GM10248 (cell line): ENCODE results near the gene SLC24A4.

ENCODE experiments used
- CTCF ChIA-PET: fragments of 300-600 bp; sonication (Branson Sonifier 250); formaldehyde crosslinking; extraction: SDS; loops from one replicate; lab custom pipeline; 2021; ENCODE audit warnings: antibody characterized with exemption; lab: Yijun Ruan, JAX
- POLR2A ChIA-PET: fragments of 350-650 bp; sonication (Branson Sonifier 250); formaldehyde crosslinking; extraction: SDS; loops from one replicate; lab custom pipeline; 2020; ENCODE audit warnings: antibody characterized with exemption; lab: Yijun Ruan, JAX
- DNase-seq: peaks from one replicate; pipeline ENCODE4 v3.0.0; 2012; ENCODE audit errors: extremely low spot score
- TF ChIP-seq, protein P1 (sequence below): IDR thresholded peaks from 2 replicates; pipeline ENCODE4 v1.5.1; 2012; ENCODE audit warnings: mild to moderate bottlenecking, low read depth; ENCODE audit errors: extremely low read depth, missing control alignments, control extremely low read depth

Gene SLC24A4

DNA sequence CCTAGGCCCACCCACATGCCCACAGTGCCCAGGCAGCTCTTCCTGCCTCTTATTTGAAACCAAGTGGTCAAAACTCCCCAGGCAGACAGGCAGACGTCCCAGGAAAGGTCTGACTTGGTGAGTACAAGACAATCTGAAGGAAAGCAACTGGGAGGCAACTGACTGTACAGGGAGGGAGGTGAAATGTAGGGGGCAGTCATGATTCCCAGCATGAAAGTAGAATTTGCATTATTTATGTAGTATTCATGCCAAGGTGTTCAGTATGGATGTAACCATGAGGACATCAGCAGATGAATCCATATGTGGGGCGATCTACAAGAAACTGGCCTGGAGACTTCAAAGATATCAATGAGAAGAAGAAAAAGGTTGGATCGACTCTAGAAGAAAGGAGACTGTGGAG lies 46.1 kb downstream of the SLC24A4 start:
- ChIA-PET POLR2A (no interaction called here), CTCF (no interaction called here)
- TF ChIP-seq, protein P1, sequence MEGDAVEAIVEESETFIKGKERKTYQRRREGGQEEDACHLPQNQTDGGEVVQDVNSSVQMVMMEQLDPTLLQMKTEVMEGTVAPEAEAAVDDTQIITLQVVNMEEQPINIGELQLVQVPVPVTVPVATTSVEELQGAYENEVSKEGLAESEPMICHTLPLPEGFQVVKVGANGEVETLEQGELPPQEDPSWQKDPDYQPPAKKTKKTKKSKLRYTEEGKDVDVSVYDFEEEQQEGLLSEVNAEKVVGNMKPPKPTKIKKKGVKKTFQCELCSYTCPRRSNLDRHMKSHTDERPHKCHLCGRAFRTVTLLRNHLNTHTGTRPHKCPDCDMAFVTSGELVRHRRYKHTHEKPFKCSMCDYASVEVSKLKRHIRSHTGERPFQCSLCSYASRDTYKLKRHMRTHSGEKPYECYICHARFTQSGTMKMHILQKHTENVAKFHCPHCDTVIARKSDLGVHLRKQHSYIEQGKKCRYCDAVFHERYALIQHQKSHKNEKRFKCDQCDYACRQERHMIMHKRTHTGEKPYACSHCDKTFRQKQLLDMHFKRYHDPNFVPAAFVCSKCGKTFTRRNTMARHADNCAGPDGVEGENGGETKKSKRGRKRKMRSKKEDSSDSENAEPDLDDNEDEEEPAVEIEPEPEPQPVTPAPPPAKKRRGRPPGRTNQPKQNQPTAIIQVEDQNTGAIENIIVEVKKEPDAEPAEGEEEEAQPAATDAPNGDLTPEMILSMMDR = no peak
- DNase-seq = no peak

DNA sequence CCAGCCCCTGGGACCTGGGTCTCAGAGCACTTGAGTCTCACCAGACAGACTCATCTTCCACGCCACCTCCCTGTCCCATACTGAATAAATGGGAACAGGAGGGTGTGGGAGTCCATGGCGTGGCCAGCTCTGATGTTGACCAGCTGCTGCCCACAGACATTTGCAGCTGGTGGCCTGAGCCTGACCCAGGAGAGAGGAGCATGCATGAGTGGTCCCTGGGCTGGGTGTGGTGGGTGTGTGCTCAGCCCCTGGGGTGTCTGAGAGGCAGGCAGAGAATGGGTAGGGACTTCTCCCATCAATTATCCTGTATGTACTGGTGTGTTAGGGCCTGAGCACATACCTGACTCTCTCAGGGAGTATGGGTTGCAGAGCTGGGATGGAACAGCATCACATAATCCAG lies 49.3 kb downstream of the SLC24A4 start:
- DNase-seq = no peak
- ChIA-PET CTCF (no interaction called here), POLR2A (no interaction called here)
- TF ChIP-seq, protein P1 = no peak

DNA sequence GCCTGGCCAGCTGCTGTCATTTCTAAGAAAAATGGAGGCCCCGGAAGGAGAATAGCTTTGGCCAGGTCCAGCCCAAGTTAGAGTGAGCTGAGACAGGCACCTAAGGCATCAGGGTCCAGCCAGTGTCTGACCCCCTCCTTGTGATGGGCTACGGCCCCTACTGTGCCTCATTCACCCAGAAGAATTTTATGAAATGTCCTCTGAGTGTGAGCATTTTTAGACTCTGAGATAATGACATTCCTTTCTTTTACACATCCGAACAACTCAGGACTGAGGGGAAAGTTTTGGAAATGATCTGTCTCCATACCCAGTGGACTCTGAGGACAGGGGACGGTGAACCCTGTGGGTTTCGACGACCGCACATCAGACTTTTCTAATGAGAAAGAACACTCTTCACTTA lies 50.4 kb downstream of the SLC24A4 start:
- CTCF ChIA-PET = no interaction called here
- no peak for DNase-seq
- TF ChIP-seq, protein P1 = no peak

DNA sequence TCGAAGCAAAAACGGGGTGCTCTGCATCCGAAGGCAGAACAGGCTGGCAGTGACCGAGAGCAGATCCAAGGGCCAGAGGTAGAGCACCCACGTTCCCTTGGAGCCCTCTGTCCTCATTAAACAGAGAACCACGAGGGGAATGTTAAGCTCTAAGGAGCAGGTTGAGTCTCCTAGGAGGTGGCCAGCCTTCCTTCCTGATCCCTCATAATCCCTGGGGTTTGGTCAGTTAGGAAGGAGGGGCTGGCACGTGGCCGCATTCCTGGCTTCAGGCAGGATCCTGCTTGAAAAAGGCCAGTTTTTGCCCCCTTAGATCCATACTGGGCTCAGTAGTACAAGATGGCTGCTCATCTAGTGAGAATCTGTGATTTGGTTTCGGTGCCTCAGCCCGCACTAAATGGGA lies 57.2 kb downstream of the SLC24A4 start:
- TF ChIP-seq, protein P1 = no peak
- POLR2A ChIA-PET = no interaction called here
- no peak for DNase-seq
- CTCF ChIA-PET = no interaction called here

More for the DNA sequence above, 50.4 kb downstream of the SLC24A4 start:
- POLR2A ChIA-PET = no interaction called here

DNA sequence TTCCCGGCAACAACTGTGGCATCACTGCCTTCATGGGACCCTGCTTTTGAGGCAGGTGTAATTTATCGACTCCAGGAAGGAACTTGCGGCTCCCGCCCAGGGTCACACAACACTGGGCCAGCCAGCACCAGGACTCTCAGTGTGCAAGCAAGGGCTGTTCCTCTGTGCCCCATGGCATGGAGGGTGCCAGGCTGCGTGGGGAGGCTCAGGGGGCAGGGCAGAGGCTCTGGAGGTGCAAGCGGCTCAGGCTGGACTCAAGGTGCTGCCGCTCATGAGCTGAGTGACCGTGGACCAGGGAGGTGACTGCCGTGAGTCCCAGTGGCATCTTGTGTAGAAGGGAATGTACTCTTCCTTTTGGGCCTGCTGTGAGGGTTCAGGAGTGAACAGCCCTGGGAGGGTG lies 57.6 kb downstream of the SLC24A4 start:
- no peak for DNase-seq
- ChIA-PET POLR2A (no interaction called here), CTCF (no interaction called here)
- TF ChIP-seq, protein P1 = no peak

DNA sequence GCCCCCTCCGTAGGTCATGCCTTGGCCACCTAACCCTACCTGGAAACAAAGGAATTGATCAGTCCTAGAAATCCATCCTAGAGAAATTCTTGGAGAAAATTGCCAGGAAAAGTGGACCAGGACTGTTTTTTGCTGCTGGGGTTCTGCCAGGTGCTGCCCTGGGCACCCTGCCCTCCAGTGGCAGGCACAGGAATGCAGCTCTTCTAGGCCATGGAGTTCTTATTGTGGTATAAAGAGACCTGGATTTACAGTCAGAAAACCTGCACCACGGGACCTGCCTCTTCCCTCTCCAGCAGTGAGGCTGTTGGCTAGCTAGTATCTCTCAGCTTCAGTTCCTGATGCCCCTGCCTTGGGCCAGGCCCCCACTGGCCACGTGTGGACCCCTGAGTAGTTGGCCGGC lies 59.7 kb downstream of the SLC24A4 start:
- TF ChIP-seq, protein P1 = no peak
- CTCF ChIA-PET = no interaction called here
- no peak for DNase-seq
- POLR2A ChIA-PET = no interaction called here

DNA sequence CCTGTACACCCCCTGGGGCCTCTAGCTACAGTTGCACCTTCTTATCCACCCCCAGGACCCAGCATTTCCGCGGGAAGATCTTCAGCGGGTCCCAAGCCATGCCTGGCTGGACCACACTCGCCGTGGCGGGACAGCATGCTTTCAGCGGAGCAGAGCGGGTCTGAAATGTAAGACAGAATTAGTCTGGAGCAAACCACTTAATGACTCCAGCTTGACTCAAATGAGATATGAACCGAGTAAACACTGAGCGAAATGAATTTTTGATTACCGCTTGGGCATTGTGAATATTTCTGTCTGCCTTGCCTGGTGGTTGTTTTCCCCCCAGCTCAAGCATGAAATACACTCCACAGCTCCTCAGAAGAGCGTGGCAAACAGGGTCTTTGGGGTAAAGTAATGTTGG lies 60.8 kb downstream of the SLC24A4 start:
- ChIA-PET POLR2A (no interaction called here), CTCF (no interaction called here)
- TF ChIP-seq, protein P1 = no peak
- DNase-seq = no peak
